Effector CD4-positive, alpha-beta T cell (primary cell): ENCODE results near the gene UQCRC1.

Experiments used
- DNase-seq: peaks from one replicate; pipeline ENCODE4 v3.0.0-alpha.2; 2020

Gene UQCRC1

DNA sequence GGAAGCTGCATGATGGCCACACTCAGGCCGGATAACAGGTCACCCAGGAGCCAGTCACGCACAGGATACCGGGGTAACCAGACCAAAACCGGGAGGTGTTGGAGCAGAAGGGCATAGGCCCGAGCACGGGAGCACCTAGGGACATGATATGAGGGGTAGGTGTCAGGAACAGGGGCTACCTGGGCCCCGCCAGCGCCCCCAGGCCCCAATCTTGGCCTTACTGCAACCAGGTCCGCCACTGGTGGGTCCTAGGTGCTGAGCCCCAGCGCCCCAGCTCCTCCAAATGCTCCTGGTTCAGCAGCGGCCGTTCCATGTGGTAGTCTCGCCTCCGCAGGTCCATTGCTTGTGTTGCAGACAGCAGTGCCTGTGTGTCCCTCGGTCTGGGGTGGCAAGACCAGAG is 23.8 kb upstream of the UQCRC1 start:
- DNase-seq = no peak

DNA sequence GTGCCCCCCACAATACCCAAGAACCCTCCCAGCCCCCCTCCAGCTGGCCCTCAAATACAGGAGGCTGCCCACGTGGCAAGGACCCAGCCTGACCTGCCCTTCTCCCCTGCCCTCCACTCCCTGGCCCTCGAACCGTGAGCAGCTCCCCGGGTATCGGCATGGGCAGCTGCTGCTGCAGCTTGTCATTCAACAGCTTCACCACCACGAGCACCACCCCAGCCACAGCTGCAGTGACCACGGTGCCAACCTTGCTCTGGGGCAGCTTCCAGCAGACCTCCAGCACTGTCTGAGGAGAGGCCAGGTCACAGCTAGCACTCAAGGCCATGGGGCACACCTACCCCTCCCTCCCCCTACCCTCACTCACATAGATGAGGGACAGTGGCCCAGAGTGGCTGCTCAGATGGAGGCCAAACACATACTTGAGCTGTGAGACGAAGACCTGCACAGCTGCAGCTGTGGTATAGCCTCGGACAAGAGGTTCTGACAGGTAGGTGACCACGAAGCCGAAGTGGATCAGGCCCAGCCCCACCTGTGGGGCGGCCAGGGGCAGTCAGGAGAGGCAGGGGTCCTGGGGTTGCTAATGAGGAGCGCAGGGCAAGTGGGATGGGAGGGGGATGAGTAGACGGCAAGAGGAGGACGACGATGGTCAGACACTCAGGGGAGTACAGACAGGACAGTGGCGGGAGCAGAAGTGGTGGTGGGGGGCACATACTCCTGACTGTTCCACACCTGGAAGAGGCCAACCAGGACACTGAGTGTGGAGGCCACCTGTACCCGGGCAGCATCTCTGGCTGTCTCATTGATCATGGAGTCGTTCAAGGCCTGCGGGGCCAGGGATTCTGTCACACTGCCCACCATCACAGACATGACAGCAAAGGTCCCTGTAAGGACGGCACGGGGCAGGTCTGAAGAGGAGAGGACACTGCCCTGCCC is 22.3 kb upstream of the UQCRC1 start:
- no peak for DNase-seq

DNA sequence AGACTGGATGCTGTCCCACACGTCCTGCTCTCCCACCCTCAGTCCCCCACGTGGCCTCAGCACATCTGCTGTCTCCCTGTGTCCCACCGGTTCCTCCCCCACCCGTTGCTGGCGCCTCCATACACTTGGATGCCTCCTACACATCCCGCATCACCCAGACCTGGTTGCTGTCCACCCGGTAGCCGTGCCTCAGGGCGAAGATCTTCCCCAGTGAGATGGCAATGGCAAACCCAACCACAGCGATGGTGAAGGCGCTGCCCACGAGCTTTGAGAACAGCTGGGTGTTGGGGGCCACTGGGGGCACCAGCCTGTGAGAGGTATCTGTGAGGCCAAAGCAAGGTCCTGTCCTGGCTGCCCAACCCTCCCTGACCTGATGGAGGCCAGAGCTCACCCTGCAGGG is 21.4 kb upstream of the UQCRC1 start:
- DNase-seq = no peak

DNA sequence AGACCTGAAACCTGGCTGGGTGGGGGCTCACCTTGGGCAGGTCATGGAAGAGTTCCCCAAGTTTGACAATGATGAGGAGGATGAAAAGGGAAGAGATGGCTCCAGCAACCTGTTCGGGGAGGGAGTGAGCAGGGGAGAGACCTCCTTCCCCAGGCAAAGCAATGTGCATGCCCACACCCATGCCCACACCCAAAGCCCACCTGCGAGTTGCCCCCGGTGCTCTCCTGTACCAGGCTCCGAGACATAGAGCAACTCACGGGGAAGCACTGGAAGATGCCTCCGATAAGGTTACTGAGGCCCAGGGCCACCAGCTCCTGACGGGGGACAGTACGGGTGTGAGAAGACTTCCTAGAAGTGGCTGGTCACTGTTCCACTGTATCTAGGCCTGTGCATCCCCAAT is 21.0 kb upstream of the UQCRC1 start:
- DNase-seq = no peak

DNA sequence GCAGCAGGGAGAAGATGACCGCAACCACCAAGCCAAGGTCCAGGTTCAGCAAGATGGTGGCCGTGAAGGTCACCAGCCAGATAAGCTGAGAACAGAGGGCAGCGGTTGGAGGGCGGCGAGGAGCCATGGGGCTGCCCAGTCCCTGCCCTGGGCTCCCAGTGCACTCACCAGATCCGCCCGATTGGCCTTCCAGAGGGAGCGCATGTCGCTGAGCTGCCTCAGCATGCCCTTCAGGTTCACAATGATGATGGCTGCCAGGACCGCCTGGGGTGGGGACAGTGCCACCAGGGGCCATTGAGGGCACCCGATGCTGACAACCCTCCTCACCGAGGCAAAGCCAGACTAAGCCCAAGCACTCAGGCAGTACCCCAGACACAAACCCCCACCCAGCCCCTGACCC is 20.4 kb upstream of the UQCRC1 start:
- DNase-seq = no peak

DNA sequence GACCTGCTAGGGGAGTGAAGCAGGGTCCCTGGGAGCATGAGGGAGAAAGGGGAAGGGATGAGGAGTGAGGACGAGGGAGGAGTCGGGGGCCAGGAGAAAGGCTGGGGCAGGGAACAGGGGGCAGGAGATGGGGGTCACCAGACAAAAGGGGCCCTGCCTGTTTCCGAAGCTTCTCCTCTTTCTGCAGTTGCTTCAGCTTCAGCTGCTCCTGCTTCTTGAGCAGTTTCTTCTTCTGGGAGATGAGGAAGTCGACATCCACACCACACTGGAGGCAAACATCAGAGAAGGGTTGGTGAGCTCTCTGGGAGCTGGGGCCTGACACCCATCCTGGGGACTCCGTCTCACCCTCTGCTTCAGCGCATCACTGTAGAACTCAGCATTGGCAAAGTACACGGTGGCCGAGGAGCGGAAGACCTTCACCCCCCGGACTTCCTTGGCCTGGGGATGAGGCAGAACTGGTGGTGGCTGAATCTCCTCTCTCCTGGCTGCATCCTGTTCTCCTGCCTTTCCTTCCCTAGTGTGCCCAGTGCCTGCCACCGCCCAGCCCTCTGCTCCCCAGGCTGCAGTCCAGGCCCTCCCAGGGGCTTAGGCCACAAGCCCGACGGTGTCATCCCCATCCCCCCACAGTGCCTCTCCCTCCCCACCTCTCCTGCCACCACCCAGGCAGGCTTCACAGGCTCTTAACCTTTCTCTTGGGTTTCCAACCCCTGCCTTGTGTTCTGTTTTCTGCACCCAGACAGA is 19.0 kb upstream of the UQCRC1 start:
- no peak for DNase-seq

DNA sequence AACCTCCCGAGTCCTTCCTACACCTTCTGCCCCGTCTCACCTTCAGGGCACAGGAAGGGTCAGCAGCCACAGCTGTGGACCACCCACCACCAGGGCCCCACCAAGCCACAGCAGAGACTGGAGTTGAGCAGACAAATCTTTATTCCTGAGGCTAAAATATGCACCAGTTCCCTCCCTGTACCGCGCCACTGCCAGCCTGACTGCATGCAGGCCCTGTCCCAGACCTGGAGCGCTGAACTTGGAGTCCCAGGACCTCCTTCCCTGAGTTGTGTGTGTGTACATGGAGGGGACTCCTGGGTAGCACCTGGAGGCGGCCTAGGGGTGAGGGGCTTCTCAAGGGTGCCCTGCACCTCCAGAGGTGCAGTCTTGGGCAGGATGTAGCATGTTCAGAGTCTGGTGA is 16.2 kb upstream of the UQCRC1 start:
- DNase-seq = no peak

DNA sequence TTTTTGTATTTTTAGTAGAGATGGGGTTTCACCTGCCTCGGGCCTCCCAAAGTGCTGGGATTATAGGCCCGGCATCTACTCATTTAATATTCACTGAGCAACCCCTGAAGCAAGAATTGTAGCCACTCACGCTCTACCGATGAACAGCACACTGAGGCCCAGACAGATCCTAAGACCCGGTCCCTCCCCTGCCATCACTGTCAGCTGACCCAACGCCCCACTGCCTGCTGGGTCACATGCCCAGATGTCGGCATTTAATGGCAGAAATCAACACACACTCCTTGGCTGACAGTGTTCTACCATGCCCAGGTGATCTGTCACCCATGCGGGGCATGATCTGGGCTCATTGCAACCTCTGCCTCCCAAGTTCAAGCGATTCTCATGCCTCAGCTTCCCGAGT is 15.3 kb upstream of the UQCRC1 start:
- DNase-seq = no peak

DNA sequence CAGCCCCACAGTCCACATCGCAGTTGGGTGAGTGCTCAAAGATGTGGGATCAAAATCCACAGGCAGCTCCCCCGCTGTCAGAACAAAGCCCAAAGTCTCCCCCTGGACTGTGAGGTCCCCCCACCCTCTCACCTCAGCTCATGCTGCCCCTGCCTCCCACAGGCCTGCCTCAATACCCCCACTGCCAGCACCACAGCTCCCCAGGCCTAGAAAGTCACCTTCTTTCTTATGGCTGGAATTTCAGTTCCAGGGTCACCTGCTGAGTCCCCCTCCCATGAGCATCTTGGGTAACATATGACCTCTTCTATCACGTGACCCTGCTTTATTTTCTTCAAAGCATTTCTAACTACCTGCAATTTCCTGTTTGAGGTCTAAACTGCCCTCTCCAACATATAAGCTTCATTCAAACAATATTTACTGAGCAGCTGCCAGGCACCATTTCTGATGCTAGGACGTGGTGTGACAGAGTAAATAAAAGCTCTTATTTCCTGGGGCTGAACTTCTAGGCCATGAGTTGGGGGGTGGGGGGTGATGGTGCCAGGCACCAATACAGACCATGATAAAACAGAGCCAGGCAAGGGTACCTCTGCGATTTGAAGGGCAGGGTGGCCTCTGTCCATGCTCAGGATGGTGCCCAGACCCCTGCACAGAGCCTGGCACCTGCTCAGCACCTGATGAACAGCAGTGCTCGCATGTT is 14.6 kb upstream of the UQCRC1 start:
- no peak for DNase-seq

DNA sequence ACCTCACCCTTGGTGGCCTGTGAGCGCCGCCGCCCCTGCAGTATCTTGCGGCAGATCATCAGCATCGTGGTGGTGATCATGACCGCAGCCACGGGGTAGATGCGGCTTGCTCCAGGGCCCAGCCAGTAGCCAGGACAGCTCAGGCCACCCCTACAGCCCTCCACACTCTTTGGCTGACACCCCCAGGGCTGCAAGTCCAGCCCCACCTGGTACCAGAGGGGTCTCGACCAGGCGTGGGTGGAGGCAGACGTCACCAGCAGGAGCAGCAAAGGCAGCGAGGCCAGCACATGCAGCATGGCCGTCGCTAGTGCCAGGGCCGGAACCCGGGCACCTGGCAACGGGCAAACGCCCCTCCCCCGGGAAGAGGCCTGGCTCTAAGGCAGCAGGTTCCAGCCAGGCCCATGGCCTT is 12.0 kb upstream of the UQCRC1 start, which contains the start of gene TMEM89:
Gene TMEM89, minus strand, starts transcription at position 309 of the 409 bp plus-strand sequence. Its CDS starts 13 bp downstream, at position 296.
- no peak for DNase-seq

DNA sequence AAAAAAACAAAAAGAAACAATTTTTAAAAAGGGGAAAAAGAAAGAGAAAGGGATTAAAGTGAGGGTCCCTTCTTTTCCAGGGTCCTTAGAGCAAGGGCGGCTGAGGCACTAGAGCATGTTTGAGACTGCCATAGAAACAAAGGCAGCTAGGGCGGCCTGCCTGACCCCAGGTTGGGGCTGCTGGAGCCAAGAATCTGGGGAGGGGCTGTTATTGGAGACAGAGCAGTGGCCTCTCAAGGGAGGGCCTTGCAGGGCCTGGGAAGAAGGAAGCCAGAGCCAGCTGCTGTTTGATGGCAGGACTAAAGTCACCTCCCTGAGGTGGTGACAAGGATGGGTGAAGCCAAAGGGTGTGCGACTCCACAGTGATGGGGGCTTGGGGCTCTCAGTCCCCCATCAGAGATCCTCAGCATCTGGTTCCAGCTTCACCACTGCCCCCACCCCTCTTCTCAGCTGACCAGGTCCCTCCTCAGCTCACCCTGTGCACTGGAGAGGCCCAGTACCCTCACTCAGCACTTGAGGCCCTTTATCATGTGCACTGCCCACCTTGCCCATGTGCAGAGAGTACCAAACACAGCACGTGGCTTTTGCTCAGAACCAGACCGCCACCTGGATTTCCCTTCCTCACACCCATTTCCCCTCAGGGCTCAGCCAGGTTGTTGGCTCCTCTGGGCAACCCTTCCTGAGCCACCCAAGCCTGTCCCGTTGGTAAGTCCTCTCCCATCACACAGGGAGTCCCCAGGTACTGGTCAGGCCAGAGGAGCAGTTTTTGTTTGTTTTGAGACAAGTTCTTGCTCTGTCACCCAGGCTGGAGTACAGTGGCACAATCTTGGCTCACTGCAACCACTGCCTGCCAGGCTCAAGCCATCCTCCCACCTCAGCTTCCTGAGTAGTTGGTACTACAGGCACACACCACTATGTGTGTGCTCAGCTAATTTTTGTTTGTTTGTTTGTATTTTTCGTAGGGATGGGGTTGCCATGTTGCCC is 10.4 kb upstream of the UQCRC1 start:
- DNase-seq = no peak

DNA sequence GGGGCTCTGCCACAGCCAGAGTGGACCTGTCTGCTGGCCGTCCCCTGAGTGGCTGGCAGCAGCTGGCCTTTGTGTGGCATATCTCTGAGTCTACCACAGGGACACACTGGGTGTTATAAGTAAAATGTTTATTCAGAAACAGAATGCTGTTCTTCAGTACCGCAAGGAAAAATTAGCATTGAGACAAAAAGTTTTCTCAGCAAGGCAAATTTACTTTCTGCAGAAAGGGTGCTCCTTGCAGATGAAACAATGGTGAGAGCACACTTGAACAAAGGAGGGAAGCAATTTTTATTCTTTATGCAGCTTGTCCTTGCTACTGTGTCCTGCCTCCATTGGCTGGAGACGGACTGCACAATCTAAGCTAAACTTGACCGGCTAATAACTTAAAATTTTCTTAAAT is 8.1 kb upstream of the UQCRC1 start:
- no peak for DNase-seq

DNA sequence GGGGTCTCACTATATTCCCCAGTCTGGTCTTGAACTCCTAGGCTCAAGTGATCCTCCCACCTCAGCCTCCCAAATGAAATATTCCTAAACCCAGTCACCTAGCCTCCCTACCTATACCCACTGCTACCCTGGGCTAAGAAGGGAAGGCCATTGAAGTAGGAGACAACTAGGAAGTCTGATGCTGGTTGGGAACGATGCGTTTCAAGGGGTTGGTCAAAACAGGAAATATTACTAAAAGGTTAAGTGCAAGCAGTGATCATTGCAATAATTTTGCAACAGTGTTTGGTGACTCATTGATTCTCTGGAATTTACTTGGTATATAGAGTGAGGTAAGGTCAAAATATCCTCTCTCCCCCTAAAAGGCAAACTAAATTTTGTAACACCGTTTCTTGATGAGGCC is 4.6 kb upstream of the UQCRC1 start:
- no peak for DNase-seq

DNA sequence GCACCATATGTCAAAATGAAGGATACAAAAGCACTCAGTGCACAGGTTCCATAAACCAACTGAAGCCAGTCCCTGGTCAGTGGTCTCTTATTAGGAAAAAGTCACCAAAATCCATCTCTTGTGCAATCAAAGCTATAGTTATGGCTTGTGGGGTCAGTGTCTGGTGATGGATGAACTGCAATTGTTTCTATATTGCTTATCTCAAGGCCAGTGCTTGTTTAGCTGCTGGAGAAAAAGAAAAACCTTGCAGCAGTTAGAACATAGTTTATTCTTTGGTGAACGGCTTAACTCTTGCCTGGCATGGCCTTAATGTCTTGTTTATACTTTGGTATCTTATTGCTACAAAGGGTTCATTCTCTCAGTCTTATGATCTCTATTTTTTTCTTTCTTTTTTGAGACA is 2.9 kb upstream of the UQCRC1 start:
- DNase-seq = no peak

DNA sequence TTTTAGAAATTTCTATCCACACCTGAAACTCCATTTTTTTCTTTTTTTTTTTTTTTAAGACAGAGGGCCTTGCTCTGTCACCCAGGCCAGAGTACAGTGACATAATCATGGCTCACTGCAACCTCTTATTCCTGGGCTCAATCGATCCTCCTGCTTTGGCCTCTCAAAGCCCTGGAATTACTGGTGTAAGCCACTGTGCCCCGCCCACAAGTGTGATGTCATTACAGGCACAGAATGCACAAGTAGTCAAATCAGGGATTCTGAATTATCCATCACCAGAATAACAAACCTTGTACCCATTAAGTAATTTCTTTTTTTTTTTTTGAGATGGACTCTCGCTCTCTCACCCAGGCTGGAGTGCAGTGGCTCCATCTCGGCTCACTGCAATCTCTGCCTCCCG is 1.9 kb downstream of the UQCRC1 start:
- DNase-seq = no peak

DNA sequence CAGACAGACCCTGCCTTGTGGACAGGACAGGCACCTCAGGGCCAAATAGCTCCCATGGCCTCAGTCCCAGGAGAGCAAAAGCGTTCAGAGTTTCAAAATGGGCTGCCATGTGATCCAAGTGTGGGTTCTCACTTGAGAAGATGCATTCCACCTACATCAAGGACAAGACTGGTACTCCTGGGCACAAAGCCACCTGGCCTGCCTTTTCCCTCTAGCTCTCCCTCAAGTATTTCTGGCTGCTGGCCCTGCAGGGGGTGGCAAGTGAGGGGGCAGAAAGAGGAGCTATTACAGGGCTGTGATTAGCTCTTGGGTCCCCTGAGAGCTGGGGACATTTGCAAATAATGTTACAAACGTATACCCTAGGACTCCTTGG is 7.8 kb downstream of the UQCRC1 start:
- no peak for DNase-seq

DNA sequence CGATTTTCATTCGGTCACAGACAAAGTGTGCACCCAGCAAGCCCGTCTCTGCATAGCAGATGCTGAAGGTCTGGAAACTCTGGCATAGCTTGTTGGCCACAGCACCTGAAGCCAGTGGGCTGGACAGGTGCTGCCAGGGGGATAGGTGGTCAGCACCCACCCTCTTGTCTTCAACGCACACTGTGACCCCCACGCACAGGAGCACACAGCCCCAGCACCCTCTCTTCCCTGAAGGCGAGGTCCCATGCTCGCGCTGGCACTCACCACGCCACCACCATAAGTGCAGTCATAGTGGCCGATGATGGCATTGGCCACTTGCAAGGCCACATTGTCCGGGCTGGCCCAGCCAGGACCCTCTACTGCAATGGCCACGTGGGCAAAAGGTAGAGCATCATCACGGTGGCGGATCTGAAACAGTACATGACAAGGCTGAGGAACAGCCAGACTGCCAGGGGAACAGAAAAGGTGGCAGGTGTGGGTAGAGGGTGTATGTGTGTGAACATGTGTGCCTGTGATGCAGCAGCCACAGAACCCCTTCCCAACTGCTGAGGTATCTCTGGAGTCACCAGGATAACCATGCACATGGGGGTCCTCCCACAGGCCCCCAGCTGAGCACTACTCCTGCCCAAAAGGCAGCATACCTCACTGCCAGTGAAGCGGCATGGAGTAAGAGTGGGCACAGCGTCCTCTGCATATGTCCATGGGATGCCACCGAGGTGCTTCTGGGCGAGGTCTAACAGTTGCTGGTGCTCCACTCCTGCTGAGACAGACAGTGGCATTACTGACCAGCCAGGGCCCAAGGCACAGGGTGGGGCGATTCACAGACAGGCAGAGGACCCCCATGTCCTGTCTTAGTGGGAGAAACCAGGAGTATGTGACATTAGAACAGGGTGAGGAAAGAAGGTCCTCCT is 8.5 kb downstream of the UQCRC1 start:
- DNase-seq = no peak

DNA sequence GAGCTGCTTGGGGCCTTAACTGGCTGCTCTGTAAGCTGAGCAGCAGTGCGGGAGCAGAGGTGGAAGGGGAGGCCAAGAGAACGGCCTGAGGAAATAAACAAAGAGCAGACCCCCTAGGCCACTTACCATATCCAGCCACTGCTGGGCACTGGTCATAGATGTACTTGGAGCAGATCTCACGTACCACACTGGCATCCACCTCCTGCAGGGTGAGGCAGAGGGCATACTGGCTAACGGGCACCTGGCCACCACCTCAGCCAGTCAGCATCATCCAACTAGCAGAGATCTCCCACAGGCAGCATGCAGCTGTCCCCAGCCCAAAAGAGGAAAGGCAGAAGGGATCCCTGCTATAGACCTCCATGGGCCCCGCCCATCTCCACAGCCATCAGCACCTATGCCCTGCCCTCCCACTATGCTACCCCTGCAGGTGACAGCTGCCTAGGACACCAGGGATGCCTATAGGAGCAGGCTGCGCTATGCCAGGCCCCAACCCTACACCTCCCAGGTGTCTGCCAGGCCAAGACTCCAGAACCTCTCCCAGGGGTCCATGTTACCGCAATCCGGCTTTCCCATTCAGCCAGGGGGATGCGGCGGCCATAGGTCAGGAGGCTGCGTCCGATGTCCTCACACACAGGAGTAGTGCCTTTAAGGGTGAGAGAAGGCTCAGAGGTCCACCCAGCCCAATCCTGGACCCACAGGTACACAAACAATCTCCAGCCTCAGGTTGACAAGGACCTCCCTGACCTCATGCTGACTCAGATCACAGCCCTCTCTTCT is 9.7 kb downstream of the UQCRC1 start:
- DNase-seq = no peak

DNA sequence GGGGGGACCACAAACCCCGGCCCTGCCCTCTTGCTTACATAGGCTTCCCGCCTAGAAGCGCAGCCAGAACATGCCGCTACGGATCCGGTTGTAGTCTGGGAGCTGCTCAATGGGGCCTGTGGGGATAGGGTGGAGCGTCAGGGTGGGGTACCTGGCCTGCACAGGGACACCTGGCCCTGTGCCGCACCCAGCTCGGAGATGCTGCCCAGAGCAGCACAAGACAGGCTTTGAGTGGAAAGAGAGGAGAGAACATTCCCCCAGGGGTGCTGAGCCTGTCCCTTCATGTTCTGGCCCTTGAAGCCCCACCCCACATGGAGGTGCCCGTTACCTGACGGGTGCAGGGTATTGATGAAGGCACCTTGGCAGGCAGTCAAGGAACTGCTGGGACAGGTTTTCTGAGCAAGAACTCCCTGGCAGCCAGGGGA is 10.4 kb downstream of the UQCRC1 start:
- no peak for DNase-seq
